Right lobe of liver (tissue), 6 donors: ENCODE results near the gene SULF2. TPM values are rescaled to one million over a fixed set of nuclear protein-coding genes. Genes with fewer than 3 reads are reported as not detected.

Experiments
- ATAC-seq, 4 donors: fragments of 200-7000 bp; cut with Tn5 transposase; one replicate each; pipeline ENCODE4 v1.9.1; 2020; ENCODE audit warnings: mild to moderate bottlenecking in 4 of 4, moderate library complexity in 4 of 4
- DNase-seq, 3 donors: peaks; one replicate each; pipeline ENCODE4 v3.0.0-alpha.2; 2020
- H3K27ac ChIP-seq, 3 donors: fragments of 200-600 bp; one replicate each; pipeline ENCODE4 v1.8.0; 2022
- H3K27me3 ChIP-seq, 2 donors: fragments of 200-600 bp; one replicate each; pipeline ENCODE4 v1.8.0; 2022
- H3K36me3 ChIP-seq, 4 donors: fragments of 200-600 bp; sonication (generic) in 1 of 4; one replicate each; pipeline versions ENCODE4 v1.5.1 to v1.8.0; 2017 to 2022; ENCODE audit warnings: control low read depth in 1 of 4
- H3K4me1 ChIP-seq, 4 donors: fragments of 200-600 bp; sonication (generic) in 1 of 4; one replicate each; pipeline versions ENCODE4 v1.5.1 to v1.8.0; 2017 to 2022; ENCODE audit warnings: control low read depth in 1 of 4
- H3K4me3 ChIP-seq, 3 donors: fragments of 200-600 bp; one replicate each; pipeline ENCODE4 v1.8.0; 2022
- H3K9me3 ChIP-seq, 4 donors: fragments of 200-600 bp; sonication (generic) in 1 of 4; one replicate each; pipeline versions ENCODE4 v1.5.1 to v1.8.0; 2017 to 2022; ENCODE audit warnings: control low read depth in 1 of 4
- CTCF ChIP-seq, 4 donors: fragments of 200-600 bp in 3 of 4; fragments of 450-650 bp in 1 of 4; IDR thresholded peaks; one replicate each; pipeline versions ENCODE4 v1.5.1 to v1.8.0; 2016 to 2022; ENCODE audit warnings: antibody characterized with exemption in 4 of 4, mild to moderate bottlenecking in 2 of 4
- POLR2A ChIP-seq: fragments of 450-650 bp; IDR thresholded peaks from one replicate; pipeline ENCODE4 v1.6.1; 2017; ENCODE audit warnings: antibody characterized with exemption, mild to moderate bottlenecking
- WGBS: methylation state at CpG from one replicate; pipeline ENCODE4 v1.1.6; 2018; ENCODE audit warnings: low coverage, low lambda C conversion rate; ENCODE audit not compliant: insufficient coverage; ENCODE audit errors: missing lambda C conversion rate; 5-methylcytosine and 5-hydroxymethylcytosine counted together
- intact Hi-C, 2 donors: fragments of 100-400 bp; cut with DNase I; formaldehyde crosslinking; loops; one replicate each; pipeline versions ENCODE4 v1.11.2 to v1.14.1; 2022
- total RNA-seq, 6 experiments: library from RNA; depleted of rRNA in 2 of 6; stranded (reverse); fragments of >200 nt in 2 of 6; fragmentation: NEBNext Ultra II Directional in 3 of 6; extraction: Animal tissue kit (Norgen Biotek cat#: 25700) in 3 of 6; gene quantifications; one replicate each; pipeline versions ENCODE4 v1.1.0 to v1.2.4, GENCODE V29; 2016 to 2023
- donor health status: DM: no; HTN: yes; CAD: no.
- donor health status: DM: no; HTN: no; CAD: no.
- donor health status: DM: no; HTN: no; CAD: no.
- donor health status: DM: no; HTN: yes; CAD: no.
- donor health status: DM: no; HTN: yes; CAD: no.

The SULF2 gene
- total RNA-seq, 6 experiments from 2014 or later = 6.1 to 92.0 (median 48.3) TPM

GRCh38 chr20:47740121-47740861, 45.0 kb downstream of the SULF2 start:
- Histone ChIP-seq H3K9me3 (no peaks in the 10 kb centered on the region), H3K36me3 (peaks cover 0 to 5% (median 0%) of the 10 kb centered on the region in 4 donors), H3K4me1 (no peaks in the 10 kb centered on the region), H3K27ac (no peak overlapping the region), H3K27me3 (no peaks in the 10 kb centered on the region), H3K4me3 (no peak overlapping the region)
- 83% methylated on average over 6 of the region's 10 CpGs for WGBS
- TF ChIP-seq POLR2A (no peak), CTCF (IDR thresholded peaks at IDR 0.05) (no peak)
- intact Hi-C loops = no loop called here
- ATAC-seq = no peak
- no peak for DNase-seq

GRCh38 chr20:47737923-47738322, 47.4 kb downstream of the SULF2 start:
- DNase-seq = no peak
- 90% methylated on average over 5 of the region's 9 CpGs for WGBS
- TF ChIP-seq CTCF (IDR thresholded peaks at IDR 0.05) (no peak), POLR2A (no peak)
- intact Hi-C loops = no loop called here
- H3K9me3 ChIP-seq = no peaks in the 10 kb centered on the region
- H3K4me1 ChIP-seq = no peaks in the 10 kb centered on the region
- ATAC-seq = no peak
- H3K36me3 ChIP-seq = peaks cover 0 to 5% (median 0%) of the 10 kb centered on the region in 4 donors
- no peak overlapping the region for H3K4me3 ChIP-seq
- H3K27ac ChIP-seq = no peak overlapping the region
- H3K27me3 ChIP-seq = no peaks in the 10 kb centered on the region

- no peaks in the 10 kb centered on the region for H3K4me1 ChIP-seq
- H3K27me3 ChIP-seq = no peaks in the 10 kb centered on the region
- WGBS = 97% methylated on average over 13 of the region's 26 CpGs
- H3K27ac ChIP-seq = no peak overlapping the region
- H3K36me3 ChIP-seq = peaks cover 0 to 5% (median 0%) of the 10 kb centered on the region in 4 donors
- H3K4me3 ChIP-seq = no peak overlapping the region
- no peak for TF ChIP-seq POLR2A
- no peak for TF ChIP-seq CTCF (IDR thresholded peaks at IDR 0.05)
- no peaks in the 10 kb centered on the region for H3K9me3 ChIP-seq
- ATAC-seq (peak in 1 of 4 donors; percentile 18), DNase-seq (no peak)
- intact Hi-C loops = no loop called here
These were observed 48.6 kb downstream of the SULF2 start for GRCh38 chr20:47736570-47737152.

- Histone ChIP-seq H3K36me3 (peaks cover 0 to 5% (median 0%) of the 10 kb centered on the region in 4 donors), H3K4me1 (no peaks in the 10 kb centered on the region), H3K4me3 (no peak overlapping the region), H3K27ac (peak overlapping the region in 1 of 3 donors; percentile 8), H3K27me3 (no peaks in the 10 kb centered on the region), H3K9me3 (no peaks in the 10 kb centered on the region)
- DNase-seq = peak; percentile 43 to 70 (median 61)
- 56% methylated on average over 14 of the region's 17 CpGs for WGBS
- intact Hi-C loops = no loop called here
- ATAC-seq = peak; percentile 70 to 81 (median 76)
- TF ChIP-seq CTCF (IDR thresholded peaks at IDR 0.05) (no peak), POLR2A (no peak)
These were observed 49.6 kb downstream of the SULF2 start for GRCh38 chr20:47735412-47736400.
